Activated CD8-positive, alpha-beta T cell treated with anti-CD3 and anti-CD28 coated beads, Interleukin-2, amount 10 ng/mL, durations not matched to agents 7 days and 5 days (primary cell): Measurements from ENCODE around the gene MAPK11. TPM values are rescaled to one million over a fixed set of nuclear protein-coding genes. Genes with fewer than 3 reads are reported as not detected.

ENCODE experiments used
- ATAC-seq: fragments of 150-1000 bp; cut with Tn5 transposase; one replicate; pipeline ENCODE4 v1.10.0; 2021; ENCODE audit warnings: moderate library complexity
- CTCF ChIA-PET: fragments of 350-600 bp; sonication (Branson Sonifier 250); formaldehyde crosslinking; loops from one replicate; lab custom pipeline; 2021; ENCODE audit warnings: antibody characterized with exemption; lab: Charles Lee
- POLR2A ChIA-PET: fragments of 350-600 bp; sonication (Branson Sonifier 250); formaldehyde crosslinking; loops from one replicate; lab custom pipeline; 2021; ENCODE audit warnings: antibody characterized with exemption; lab: Charles Lee
- DNase-seq: peaks from one replicate; pipeline ENCODE4 v3.0.0-alpha.2; 2020
- H3K27ac Mint-ChIP-seq: one replicate; pipeline ENCODE4 v1.8.0; 2021; ENCODE audit warnings: mild to moderate bottlenecking, mixed read lengths
- H3K27me3 Mint-ChIP-seq: one replicate; pipeline ENCODE4 v1.8.0; 2021; ENCODE audit warnings: low read depth, mixed read lengths
- H3K36me3 Mint-ChIP-seq: one replicate; pipeline ENCODE4 v1.8.0; 2021; ENCODE audit warnings: low read depth, mixed read lengths
- H3K4me1 Mint-ChIP-seq: one replicate; pipeline ENCODE4 v1.8.0; 2021; ENCODE audit warnings: low read depth, mixed read lengths
- H3K4me3 Mint-ChIP-seq: one replicate; pipeline ENCODE4 v1.8.0; 2021; ENCODE audit warnings: mild to moderate bottlenecking, mixed read lengths
- H3K9me3 Mint-ChIP-seq: one replicate; pipeline ENCODE4 v1.8.0; 2022; ENCODE audit warnings: mixed read lengths; ENCODE audit not compliant: insufficient read depth
- total RNA-seq, 2 experiments: library from RNA; stranded (reverse); gene quantifications; one replicate each; pipeline ENCODE4 v1.2.3, GENCODE V29; 2021

Gene MAPK11
- total RNA-seq, 2 experiments from 2014 or later: 10.4 to 11.8 TPM

GRCh38 chr22:50289942-50290630, 19.9 kb upstream of the MAPK11 start:
- ATAC-seq (no peak), DNase-seq (no peak)
- ChIA-PET CTCF (interaction anchor here (1.0 kb wide), 1 partner anchor 14 kb away, joined by 3 read pairs; no protein-coding TSS in a partner anchor), POLR2A (interaction anchor here (0.8 to 1.4 kb wide), 2 partner anchors 14 to 17 kb away, joined by 3 read pairs; partner anchors contain the start of gene PLXNB2)
- Mint-ChIP-seq H3K36me3 (peaks cover 3% of the 10 kb centered on the region), H3K4me3 (no peak overlapping the region), H3K27ac (no peak overlapping the region), H3K27me3 (no peaks in the 10 kb centered on the region), H3K9me3 (no peaks in the 10 kb centered on the region), H3K4me1 (peaks cover 25% of the 10 kb centered on the region)

GRCh38 chr22:50289151-50289941, 19.2 kb upstream of the MAPK11 start:
- Mint-ChIP-seq H3K9me3 (no peaks in the 10 kb centered on the region), H3K4me1 (peaks cover 23% of the 10 kb centered on the region), H3K27ac (no peak overlapping the region), H3K27me3 (no peaks in the 10 kb centered on the region), H3K4me3 (no peak overlapping the region), H3K36me3 (peaks cover 7% of the 10 kb centered on the region)
- DNase-seq (no peak), ATAC-seq (no peak)
- ChIA-PET POLR2A (no interaction called here), CTCF (interaction anchor here (1.0 kb wide), 1 partner anchor 13 kb away, joined by 3 read pairs; no protein-coding TSS in a partner anchor)

DNA sequence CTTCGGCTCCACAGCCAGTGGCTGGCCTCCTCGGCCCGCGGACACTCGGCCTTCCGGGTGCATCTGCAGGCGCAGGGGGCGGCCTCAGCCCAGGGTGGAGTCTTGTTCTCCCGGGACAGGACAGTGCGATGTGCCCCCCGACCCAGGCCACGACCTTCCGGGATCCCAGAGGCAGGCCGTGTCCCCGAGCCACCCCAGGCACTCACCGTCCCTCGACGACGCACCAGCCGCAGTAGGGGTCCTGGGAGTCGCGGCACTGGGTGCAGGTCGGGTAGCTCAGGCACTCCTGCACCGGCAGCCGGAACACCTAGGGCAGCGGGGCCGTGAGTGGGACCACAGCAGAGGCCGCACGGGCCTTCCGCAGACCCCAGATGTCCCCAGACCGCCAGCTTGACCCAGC, 17.6 kb upstream of the MAPK11 start:
- no peak overlapping the region for H3K27ac Mint-ChIP-seq

GRCh38 chr22:50286701-50287318, 16.6 kb upstream of the MAPK11 start:
- H3K36me3 Mint-ChIP-seq: peaks cover 4% of the 10 kb centered on the region
- POLR2A ChIA-PET: no interaction called here
- peaks cover 4% of the 10 kb centered on the region for H3K4me1 Mint-ChIP-seq
- ATAC-seq: no peak
- no peak overlapping the region for H3K4me3 Mint-ChIP-seq
- no peaks in the 10 kb centered on the region for H3K27me3 Mint-ChIP-seq
- H3K9me3 Mint-ChIP-seq: no peaks in the 10 kb centered on the region
- no peak overlapping the region for H3K27ac Mint-ChIP-seq
- CTCF ChIA-PET: no interaction called here
- no peak for DNase-seq

More for the DNA sequence above, 17.6 kb upstream of the MAPK11 start:
- Mint-ChIP-seq H3K9me3 (no peaks in the 10 kb centered on the region), H3K4me3 (no peak overlapping the region), H3K4me1 (peaks cover 13% of the 10 kb centered on the region), H3K27me3 (no peaks in the 10 kb centered on the region), H3K36me3 (peaks cover 7% of the 10 kb centered on the region)
- no peak for ATAC-seq
- POLR2A ChIA-PET: no interaction called here
- CTCF ChIA-PET: no interaction called here
- no peak for DNase-seq

DNA sequence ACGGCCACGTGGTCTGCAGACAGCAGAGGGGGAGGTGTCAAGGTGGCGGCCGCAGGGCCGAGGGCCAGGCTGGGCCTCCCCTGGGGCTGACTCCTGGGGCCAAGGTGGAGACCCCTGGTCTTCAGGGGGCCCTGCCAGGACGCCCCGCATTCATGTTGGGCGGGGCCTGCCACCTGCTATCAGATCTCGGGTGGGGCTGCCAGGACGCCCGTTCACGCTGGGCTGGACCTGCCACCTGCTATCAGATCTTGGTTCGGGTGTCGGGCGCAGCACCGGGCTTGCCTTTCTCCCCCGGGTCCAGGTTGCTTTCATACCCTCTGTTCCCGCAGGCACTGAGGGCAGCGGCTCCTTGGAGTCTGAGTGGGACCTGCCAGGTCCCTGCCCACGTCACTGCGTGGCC, 16.1 kb upstream of the MAPK11 start:
- ChIA-PET CTCF (no interaction called here), POLR2A (no interaction called here)
- H3K4me3 Mint-ChIP-seq: no peak overlapping the region
- ATAC-seq (no peak), DNase-seq (no peak)
- no peaks in the 10 kb centered on the region for H3K9me3 Mint-ChIP-seq
- no peaks in the 10 kb centered on the region for H3K4me1 Mint-ChIP-seq
- H3K27me3 Mint-ChIP-seq: no peaks in the 10 kb centered on the region
- H3K36me3 Mint-ChIP-seq: peaks cover 4% of the 10 kb centered on the region
- H3K27ac Mint-ChIP-seq: no peak overlapping the region

DNA sequence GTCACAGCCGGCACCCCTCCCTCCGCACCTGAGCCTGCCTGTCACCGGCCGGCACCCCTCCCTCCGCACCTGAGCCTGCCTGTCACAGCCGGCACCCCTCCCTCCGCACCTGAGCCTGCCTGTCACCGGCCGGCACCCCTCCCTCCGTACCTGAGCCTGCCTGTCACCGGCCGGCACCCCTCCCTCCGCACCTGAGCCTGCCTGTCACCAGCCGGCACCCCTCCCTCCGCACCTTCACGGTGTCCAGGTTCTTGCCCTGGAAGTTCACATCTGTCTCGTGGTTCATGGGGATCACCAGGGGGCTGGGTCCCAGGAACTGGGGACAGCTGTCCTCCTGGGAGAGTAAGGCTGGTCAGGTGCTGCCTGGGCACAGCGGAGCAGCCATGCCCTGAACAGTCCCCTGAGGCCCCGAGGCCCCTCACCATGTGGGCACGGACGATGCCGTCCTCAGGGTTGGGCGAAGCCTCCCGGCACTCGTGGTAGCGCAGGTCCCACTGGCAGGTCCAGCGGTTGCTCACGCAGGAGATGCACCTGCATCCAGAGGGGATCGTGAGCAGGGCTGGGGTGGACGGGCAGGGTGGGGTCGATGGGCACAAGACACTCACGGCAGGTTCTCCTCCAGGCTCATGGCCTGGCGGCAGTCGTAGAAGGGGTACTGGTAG, 15.5 kb upstream of the MAPK11 start:
- no peaks in the 10 kb centered on the region for H3K27me3 Mint-ChIP-seq
- H3K27ac Mint-ChIP-seq: no peak overlapping the region
- DNase-seq: no peak
- ChIA-PET CTCF (no interaction called here), POLR2A (no interaction called here)
- no peak overlapping the region for H3K4me3 Mint-ChIP-seq
- H3K36me3 Mint-ChIP-seq: peaks cover 5% of the 10 kb centered on the region
- no peaks in the 10 kb centered on the region for H3K9me3 Mint-ChIP-seq
- H3K4me1 Mint-ChIP-seq: no peaks in the 10 kb centered on the region
- no peak for ATAC-seq

DNA sequence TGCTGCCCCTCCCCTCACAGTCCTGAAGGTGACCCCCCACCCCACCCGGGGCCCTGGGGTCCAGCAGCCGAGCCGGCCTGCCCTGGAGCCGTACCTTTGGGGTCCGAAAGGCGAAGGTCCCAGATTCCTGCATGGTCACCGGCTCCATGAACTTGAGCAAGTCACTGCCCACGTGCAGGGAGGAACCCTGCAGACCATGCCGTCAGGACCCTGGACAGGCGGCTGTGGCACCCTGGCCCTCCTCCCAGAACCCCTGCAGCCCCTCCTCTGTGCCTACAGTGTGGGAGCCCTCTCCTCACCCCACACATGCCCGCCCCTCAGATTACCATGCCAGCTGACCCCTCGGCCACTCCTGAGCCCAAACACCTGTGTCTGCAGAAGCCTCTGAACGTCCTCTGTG, 14.3 kb upstream of the MAPK11 start:
- peaks cover 7% of the 10 kb centered on the region for H3K36me3 Mint-ChIP-seq
- no peaks in the 10 kb centered on the region for H3K4me1 Mint-ChIP-seq
- CTCF ChIA-PET: no interaction called here
- no peak for DNase-seq
- H3K4me3 Mint-ChIP-seq: no peak overlapping the region
- H3K27me3 Mint-ChIP-seq: no peaks in the 10 kb centered on the region
- no peaks in the 10 kb centered on the region for H3K9me3 Mint-ChIP-seq
- no peak for ATAC-seq
- H3K27ac Mint-ChIP-seq: no peak overlapping the region
- POLR2A ChIA-PET: no interaction called here

GRCh38 chr22:50283821-50284220, 13.6 kb upstream of the MAPK11 start:
- Mint-ChIP-seq H3K27ac (no peak overlapping the region), H3K4me3 (no peak overlapping the region), H3K36me3 (peaks cover 9% of the 10 kb centered on the region), H3K9me3 (no peaks in the 10 kb centered on the region), H3K27me3 (no peaks in the 10 kb centered on the region), H3K4me1 (no peaks in the 10 kb centered on the region)
- ChIA-PET CTCF (no interaction called here), POLR2A (no interaction called here)
- no peak for DNase-seq
- ATAC-seq: no peak

GRCh38 chr22:50282361-50283155, 12.4 kb upstream of the MAPK11 start:
- Mint-ChIP-seq H3K36me3 (peaks cover 12% of the 10 kb centered on the region), H3K27me3 (no peaks in the 10 kb centered on the region), H3K4me1 (no peaks in the 10 kb centered on the region), H3K9me3 (no peaks in the 10 kb centered on the region), H3K27ac (no peak overlapping the region), H3K4me3 (no peak overlapping the region)
- POLR2A ChIA-PET: no interaction called here
- CTCF ChIA-PET: no interaction called here
- ATAC-seq: no peak
- no peak for DNase-seq

- ChIA-PET CTCF (no interaction called here), POLR2A (no interaction called here)
- no peaks in the 10 kb centered on the region for H3K9me3 Mint-ChIP-seq
Observed at GRCh38 chr22:50281957-50282356, 11.8 kb upstream of the MAPK11 start.

GRCh38 chr22:50281384-50281760, 11.2 kb upstream of the MAPK11 start:
- ChIA-PET POLR2A (no interaction called here), CTCF (no interaction called here)
- H3K27me3 Mint-ChIP-seq: no peaks in the 10 kb centered on the region
- H3K4me1 Mint-ChIP-seq: no peaks in the 10 kb centered on the region
- peaks cover 18% of the 10 kb centered on the region for H3K36me3 Mint-ChIP-seq
- no peak for DNase-seq
- no peak for ATAC-seq
- H3K27ac Mint-ChIP-seq: no peak overlapping the region
- no peaks in the 10 kb centered on the region for H3K9me3 Mint-ChIP-seq
- no peak overlapping the region for H3K4me3 Mint-ChIP-seq

More at GRCh38 chr22:50281957-50282356, 11.8 kb upstream of the MAPK11 start:
- Mint-ChIP-seq H3K36me3 (peaks cover 15% of the 10 kb centered on the region), H3K4me1 (no peaks in the 10 kb centered on the region), H3K4me3 (no peak overlapping the region), H3K27ac (no peak overlapping the region), H3K27me3 (no peaks in the 10 kb centered on the region)
- DNase-seq (no peak), ATAC-seq (no peak)
